Measurements from ENCODE around the gene MROH8. TPM values are rescaled to one million over a fixed set of nuclear protein-coding genes. Genes with fewer than 3 reads are reported as not detected.

MROH8 gene
- polyA plus RNA-seq, 1 donor from 2014 or later: 3.2 TPM

- Histone ChIP-seq H2AFZ (ENCODE audit: low read depth, low read length) (no peak overlapping the region), H3K79me2 (replicated peaks; ENCODE audit: insufficient read depth, low read length) (no peaks in the 10 kb centered on the region), H3K9me3 (ENCODE audit: low read length) (no peaks in the 10 kb centered on the region), H3K4me3 (ENCODE audit: low read length) (no peak overlapping the region), H3K27me3 (ENCODE audit: insufficient read depth, low read depth, low read length) (peaks cover 4% of the 10 kb centered on the region), H4K20me1 (ENCODE audit: insufficient read depth) (no peaks in the 10 kb centered on the region), H3K9me2 (ENCODE audit: insufficient read depth, low read length) (no peaks in the 10 kb centered on the region), H3F3A (ENCODE audit: insufficient read depth, low read length, poor library complexity, severe bottlenecking) (peaks cover 18% of the 10 kb centered on the region), H3K4me2 (ENCODE audit: low read length) (no peak overlapping the region), H3K27ac (ENCODE audit: low read length) (no peak overlapping the region), H3K36me3 (ENCODE audit: insufficient read depth, low read length) (peaks cover 31% of the 10 kb centered on the region), H3K9ac (ENCODE audit: low read length) (no peak overlapping the region)
- no peak for TF ChIP-seq EP300 (conservative IDR thresholded peaks at IDR 0.05; ENCODE audit: poor library complexity, severe bottlenecking)
Observed at GRCh38 chr20:37207171-37207570, 27.8 kb upstream of the MROH8 start.

DNA sequence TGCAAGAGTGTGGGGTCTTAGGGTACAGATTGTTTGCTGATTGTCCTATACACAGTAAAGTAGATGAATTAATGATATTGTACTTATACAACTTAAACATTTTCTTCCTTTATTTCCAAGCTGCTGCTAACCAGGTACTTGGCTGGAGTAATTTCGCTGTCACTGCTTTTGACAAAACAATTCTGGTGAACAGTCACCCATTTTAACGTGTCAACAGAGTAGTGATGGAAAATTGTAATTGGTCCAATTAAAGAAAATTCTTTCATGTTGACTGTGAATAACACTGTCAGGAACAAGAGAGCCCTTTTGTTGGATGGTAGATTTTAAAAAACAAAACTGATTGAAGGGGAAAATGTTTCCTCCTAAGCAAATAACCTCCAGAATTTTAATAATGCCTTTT, 26.4 kb upstream of the MROH8 start:
- Histone ChIP-seq H3K79me2 (replicated peaks; ENCODE audit: insufficient read depth, low read length) (no peaks in the 10 kb centered on the region), H3K4me3 (ENCODE audit: low read length) (no peak overlapping the region), H2AFZ (ENCODE audit: low read depth, low read length) (no peak overlapping the region), H3K9me2 (ENCODE audit: insufficient read depth, low read length) (no peaks in the 10 kb centered on the region), H3K9me3 (ENCODE audit: low read length) (no peaks in the 10 kb centered on the region), H3K9ac (ENCODE audit: low read length) (no peak overlapping the region), H3F3A (ENCODE audit: insufficient read depth, low read length, poor library complexity, severe bottlenecking) (peaks cover 24% of the 10 kb centered on the region), H3K4me2 (ENCODE audit: low read length) (no peak overlapping the region), H3K27ac (ENCODE audit: low read length) (no peak overlapping the region), H3K27me3 (ENCODE audit: insufficient read depth, low read depth, low read length) (peaks cover 7% of the 10 kb centered on the region), H3K36me3 (ENCODE audit: insufficient read depth, low read length) (peaks cover 35% of the 10 kb centered on the region), H4K20me1 (ENCODE audit: insufficient read depth) (no peaks in the 10 kb centered on the region)
- TF ChIP-seq EZH2 (IDR thresholded peaks at IDR 0.05; ENCODE audit: borderline replicate concordance, insufficient read depth, low read length, poor library complexity, severe bottlenecking) (no peak), EP300 (conservative IDR thresholded peaks at IDR 0.05; ENCODE audit: poor library complexity, severe bottlenecking) (peak; percentile 13), CTCF (IDR thresholded peaks at IDR 0.05; ENCODE audit: poor library complexity, severe bottlenecking) (no peak)

DNA sequence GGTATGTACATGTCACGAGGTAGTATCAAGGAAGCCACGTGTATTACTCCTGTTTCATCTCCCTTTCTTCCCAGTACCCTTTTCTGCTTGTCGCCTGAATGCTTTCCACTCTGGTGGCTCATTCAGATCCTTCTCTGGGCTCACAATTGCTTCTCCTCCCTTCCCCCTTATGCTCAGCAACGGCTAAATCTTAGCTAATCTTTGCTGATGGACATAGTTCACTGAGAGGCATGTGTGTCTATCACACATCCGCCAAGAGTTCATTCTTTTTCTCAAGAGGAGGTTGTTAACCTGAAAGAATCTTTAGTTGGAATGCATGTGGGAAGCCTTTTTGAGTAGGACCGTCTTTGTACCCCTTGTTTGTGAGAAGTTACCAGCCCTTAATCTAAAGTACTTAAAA, 25.8 kb upstream of the MROH8 start:
- Histone ChIP-seq H3K4me3 (ENCODE audit: low read length) (no peak overlapping the region), H3K27ac (ENCODE audit: low read length) (no peak overlapping the region), H3K9ac (ENCODE audit: low read length) (no peak overlapping the region), H3K36me3 (ENCODE audit: insufficient read depth, low read length) (peaks cover 35% of the 10 kb centered on the region), H3K9me2 (ENCODE audit: insufficient read depth, low read length) (no peaks in the 10 kb centered on the region), H3F3A (ENCODE audit: insufficient read depth, low read length, poor library complexity, severe bottlenecking) (peaks cover 24% of the 10 kb centered on the region), H3K27me3 (ENCODE audit: insufficient read depth, low read depth, low read length) (peaks cover 8% of the 10 kb centered on the region), H2AFZ (ENCODE audit: low read depth, low read length) (no peak overlapping the region), H4K20me1 (ENCODE audit: insufficient read depth) (no peaks in the 10 kb centered on the region), H3K4me2 (ENCODE audit: low read length) (no peak overlapping the region), H3K79me2 (replicated peaks; ENCODE audit: insufficient read depth, low read length) (no peaks in the 10 kb centered on the region), H3K9me3 (ENCODE audit: low read length) (no peaks in the 10 kb centered on the region)
- TF ChIP-seq TAF1 (IDR thresholded peaks at IDR 0.05; ENCODE audit: low read depth) (no peak), CTCF (IDR thresholded peaks at IDR 0.05; ENCODE audit: poor library complexity, severe bottlenecking) (no peak), MXI1 (conservative IDR thresholded peaks at IDR 0.05; ENCODE audit: poor library complexity, severe bottlenecking) (peak; percentile 46)
